ENCODE measurements around the gene CDH12.

DNA sequence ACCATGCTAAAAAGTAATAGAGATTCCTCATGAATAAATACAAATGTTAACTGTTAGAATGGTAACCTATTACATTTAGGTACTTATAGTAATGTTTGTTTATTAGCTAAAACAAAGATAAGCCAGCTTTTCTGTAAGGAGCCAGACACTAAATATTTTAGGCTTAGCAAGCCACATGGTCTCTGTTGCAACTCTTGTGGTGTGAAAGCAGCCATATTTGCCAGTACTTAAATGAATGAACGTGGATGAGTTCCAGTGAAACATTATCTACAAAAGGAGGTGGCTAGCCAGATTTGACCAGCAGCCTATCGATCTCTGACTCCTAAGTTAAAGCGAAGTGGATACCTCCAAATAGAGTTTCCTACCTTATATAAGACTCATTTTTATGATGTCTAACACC is 331.6 kb downstream of the CDH12 start:
- TF ChIP-seq, protein P1, sequence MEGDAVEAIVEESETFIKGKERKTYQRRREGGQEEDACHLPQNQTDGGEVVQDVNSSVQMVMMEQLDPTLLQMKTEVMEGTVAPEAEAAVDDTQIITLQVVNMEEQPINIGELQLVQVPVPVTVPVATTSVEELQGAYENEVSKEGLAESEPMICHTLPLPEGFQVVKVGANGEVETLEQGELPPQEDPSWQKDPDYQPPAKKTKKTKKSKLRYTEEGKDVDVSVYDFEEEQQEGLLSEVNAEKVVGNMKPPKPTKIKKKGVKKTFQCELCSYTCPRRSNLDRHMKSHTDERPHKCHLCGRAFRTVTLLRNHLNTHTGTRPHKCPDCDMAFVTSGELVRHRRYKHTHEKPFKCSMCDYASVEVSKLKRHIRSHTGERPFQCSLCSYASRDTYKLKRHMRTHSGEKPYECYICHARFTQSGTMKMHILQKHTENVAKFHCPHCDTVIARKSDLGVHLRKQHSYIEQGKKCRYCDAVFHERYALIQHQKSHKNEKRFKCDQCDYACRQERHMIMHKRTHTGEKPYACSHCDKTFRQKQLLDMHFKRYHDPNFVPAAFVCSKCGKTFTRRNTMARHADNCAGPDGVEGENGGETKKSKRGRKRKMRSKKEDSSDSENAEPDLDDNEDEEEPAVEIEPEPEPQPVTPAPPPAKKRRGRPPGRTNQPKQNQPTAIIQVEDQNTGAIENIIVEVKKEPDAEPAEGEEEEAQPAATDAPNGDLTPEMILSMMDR (IDR thresholded peaks at IDR 0.05) = no peak
- no peak for TF ChIP-seq POLR2AphosphoS5 (IDR thresholded peaks at IDR 0.05)

Measured in gastroesophageal sphincter (tissue), 3 donors.